GM12873 (cell line): ENCODE measurements around the gene SHTN1.

ENCODE experiments used
- CTCF ChIP-seq: IDR thresholded peaks from 2 replicates; pipeline ENCODE4 v1.5.1; 2012; ENCODE audit warnings: low read depth, mild to moderate bottlenecking, moderate library complexity, low read length, control low read depth; ENCODE audit not compliant: insufficient read depth; ENCODE audit errors: missing control alignments

The SHTN1 gene

GRCh38 chr10:116907245-116907987, 97.6 kb downstream of the SHTN1 start:
- no peak for TF ChIP-seq CTCF

DNA sequence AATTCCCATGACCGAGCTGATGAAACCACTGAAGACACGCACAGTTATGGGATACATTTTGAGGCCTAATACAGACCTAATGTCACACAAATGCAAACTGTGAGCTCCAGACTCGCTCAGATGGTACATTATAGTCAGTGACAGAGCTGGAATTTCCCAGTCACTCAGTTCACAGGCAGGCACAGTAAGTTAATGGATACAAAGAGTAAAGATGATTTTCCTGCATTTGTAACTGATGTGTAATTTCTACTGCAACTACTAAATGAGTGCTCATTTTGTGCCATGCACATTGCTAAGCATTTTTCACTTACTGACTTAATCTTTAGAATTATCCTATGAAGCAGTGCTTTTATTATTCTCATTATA, 99.2 kb downstream of the SHTN1 start:
- TF ChIP-seq CTCF, result no peak

DNA sequence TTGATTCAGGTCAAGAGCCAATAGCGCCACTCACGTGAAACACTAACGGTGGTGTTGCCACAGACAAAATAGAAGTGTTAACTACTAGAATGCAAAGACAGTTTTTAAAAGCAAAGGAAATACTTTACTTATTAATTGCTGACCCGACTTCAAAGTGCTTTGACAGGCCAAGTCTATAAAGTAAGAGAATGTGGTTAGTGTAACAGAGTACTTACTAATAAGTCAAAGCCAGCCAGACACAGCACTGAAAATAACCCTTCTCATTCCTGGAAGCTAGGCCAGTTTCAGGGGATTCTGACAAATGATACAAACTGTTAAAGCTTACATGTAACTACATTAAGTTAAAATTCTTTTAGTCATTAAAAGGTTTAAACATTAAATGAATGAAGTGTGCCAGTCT, 105.4 kb downstream of the SHTN1 start:
- TF ChIP-seq CTCF, result no peak

DNA sequence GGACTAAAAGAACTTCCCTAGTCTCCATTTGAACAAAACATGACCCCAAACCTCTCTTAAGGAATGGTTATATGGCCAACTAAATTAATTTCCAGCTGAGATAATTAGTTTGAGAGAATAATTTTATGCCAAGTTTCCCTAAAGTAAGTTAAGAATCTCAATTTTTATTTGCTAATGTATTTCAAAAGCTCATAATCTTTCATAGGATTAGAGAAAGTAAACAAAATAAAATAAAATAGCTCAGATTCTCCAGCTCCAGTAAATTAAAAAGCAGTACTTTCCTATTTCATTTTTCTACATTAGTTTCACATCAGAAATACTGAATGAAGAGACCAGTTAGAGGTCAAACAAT, 111.3 kb downstream of the SHTN1 start:
- TF ChIP-seq CTCF, result no peak

DNA sequence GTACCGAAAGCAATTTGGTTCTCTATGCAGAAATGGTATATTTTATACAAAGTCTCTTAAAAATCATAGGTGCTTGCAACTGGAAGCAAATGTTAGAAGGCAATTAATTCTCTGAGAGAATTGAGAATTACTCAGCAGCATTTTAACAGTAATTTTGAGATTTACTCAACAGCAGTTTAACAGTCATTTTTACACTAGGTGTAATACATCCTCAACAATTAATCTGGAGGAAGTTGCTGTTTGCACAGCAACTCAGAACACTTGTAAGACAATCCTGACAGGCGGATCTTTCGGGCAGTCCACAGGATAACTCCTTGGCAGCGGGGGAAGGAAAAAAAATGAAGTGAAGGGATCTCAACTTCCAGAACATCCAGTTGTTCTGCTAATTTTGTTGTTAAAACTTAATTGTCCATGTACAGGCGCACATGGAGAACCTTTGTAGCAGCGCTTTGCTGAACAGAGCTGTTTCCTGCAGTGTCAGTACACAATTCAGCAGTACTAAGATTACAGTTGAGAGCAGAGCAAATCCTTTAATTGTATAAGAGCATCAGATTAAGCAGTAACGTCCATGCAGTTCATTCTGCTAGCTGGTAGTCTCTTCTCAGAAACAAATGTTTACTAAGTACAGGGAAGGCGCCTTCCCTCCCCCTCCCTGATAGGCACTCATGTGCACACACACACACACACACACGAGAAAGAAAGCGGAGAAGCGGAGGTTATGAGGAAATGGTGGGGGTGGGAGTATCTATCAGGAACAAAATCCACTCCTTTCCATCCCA, 111.9 kb downstream of the SHTN1 start:
- no peak for TF ChIP-seq CTCF

GRCh38 chr10:116891208-116891607, 113.8 kb downstream of the SHTN1 start:
- TF ChIP-seq CTCF, result no peak

- TF ChIP-seq CTCF, result no peak
Observed at GRCh38 chr10:116889066-116889465, 115.9 kb downstream of the SHTN1 start.
